Upper lobe of left lung (tissue), 4 donors: ENCODE measurements around the gene HLA-DQA2.

ENCODE experiments used
- EP300 ChIP-seq, 4 donors: sonication (generic); formaldehyde crosslinking; IDR thresholded peaks; one replicate each; pipeline ENCODE4 v1.5.1; 2017; ENCODE audit warnings: antibody characterized with exemption in 4 of 4, control low read depth in 2 of 4
- POLR2A ChIP-seq, 4 donors: fragments of 450-650 bp; IDR thresholded peaks; one replicate each; pipeline ENCODE4 v1.5.1; 2016 to 2017; ENCODE audit warnings: antibody characterized with exemption in 4 of 4, mild to moderate bottlenecking in 2 of 4
- TF ChIP-seq, protein P1 (sequence below), 6 experiments: fragments of 450-650 bp in 4 of 6; fragments of 200-600 bp in 2 of 6; sonication (generic) in 2 of 6; IDR thresholded peaks; one replicate each; pipeline ENCODE4 v1.5.1; 2016 to 2019; ENCODE audit warnings: antibody characterized with exemption in 6 of 6

DNA sequence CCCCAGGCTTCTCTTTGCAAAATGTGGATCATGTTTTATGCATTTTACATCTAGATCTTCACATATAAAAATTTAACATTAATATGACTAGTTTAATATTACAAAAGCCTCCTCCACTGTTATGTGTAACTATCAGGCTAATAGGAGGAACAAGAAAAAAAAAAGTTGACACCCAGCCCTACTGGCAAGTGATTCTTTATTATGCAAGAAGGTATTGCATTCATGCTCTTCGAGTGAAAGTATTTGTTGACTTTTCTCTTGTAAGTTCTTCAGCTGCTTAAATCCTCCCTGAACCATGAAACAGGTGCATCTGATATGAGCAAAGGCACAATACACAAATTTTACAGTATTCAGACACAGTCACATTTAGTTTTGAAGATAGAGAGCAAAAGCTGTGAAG, 22.9 kb downstream of the HLA-DQA2 start:
- TF ChIP-seq, protein P1, sequence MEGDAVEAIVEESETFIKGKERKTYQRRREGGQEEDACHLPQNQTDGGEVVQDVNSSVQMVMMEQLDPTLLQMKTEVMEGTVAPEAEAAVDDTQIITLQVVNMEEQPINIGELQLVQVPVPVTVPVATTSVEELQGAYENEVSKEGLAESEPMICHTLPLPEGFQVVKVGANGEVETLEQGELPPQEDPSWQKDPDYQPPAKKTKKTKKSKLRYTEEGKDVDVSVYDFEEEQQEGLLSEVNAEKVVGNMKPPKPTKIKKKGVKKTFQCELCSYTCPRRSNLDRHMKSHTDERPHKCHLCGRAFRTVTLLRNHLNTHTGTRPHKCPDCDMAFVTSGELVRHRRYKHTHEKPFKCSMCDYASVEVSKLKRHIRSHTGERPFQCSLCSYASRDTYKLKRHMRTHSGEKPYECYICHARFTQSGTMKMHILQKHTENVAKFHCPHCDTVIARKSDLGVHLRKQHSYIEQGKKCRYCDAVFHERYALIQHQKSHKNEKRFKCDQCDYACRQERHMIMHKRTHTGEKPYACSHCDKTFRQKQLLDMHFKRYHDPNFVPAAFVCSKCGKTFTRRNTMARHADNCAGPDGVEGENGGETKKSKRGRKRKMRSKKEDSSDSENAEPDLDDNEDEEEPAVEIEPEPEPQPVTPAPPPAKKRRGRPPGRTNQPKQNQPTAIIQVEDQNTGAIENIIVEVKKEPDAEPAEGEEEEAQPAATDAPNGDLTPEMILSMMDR (IDR thresholded peaks at IDR 0.05), result no peak
- TF ChIP-seq EP300 (IDR thresholded peaks at IDR 0.05) (no peak), POLR2A (IDR thresholded peaks at IDR 0.05) (no peak)
